ENCODE data around the gene TCF25. TPM values are rescaled to one million over a fixed set of nuclear protein-coding genes. Genes with fewer than 3 reads are reported as not detected.
"Not testable (repeated sequence)": the region's sequence is repeated elsewhere in the genome, so short reads cannot be mapped to it uniquely, and the experiment has no call there.

Gene TCF25
- total and polyA plus RNA-seq, 12 donors, result 177 to 438 (median 213) TPM

DNA sequence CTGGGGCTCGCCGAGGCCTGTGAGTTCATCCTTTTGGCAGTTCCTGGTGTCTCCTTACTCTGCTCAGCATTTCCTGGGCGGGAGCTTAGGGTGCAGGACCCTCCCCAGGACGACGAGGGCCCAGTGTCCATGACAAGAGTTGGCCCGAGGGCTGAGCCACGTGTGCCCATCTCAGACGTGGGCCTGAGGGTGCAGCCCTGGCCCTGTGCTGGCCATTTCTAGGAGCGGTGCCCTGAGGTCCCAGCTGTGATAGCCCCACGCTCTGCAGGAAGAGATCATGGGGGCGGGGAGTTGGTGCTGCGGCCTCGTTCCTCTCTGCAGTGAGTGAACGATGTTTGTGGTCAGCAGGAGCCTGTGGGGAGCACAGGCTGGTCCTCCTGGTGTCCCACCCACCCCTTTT lies 39.2 kb downstream of the TCF25 start:
- Histone ChIP-seq H3K36me3 (replicated peaks in 1 of 2) (peaks cover 0 to 34% of the 10 kb centered on the region in 2 donors), H3K27me3 (no peaks in the 10 kb centered on the region), H3K4me3 (no peak overlapping the region), H3K27ac (no peak overlapping the region), H3K4me1 (replicated peaks in 1 of 2) (peaks cover 0 to 9% of the 10 kb centered on the region in 2 donors), H3K9me3 (replicated peaks in 1 of 3) (no peaks in the 10 kb centered on the region)
- intact Hi-C loops (cut with DNase I), result no loop called here
- 79 to 84% (median 81%) methylated on average over 11 to 14 of the region's 14 CpGs for WGBS, 4 donors
- no peak for DNase-seq
- no peak for TF ChIP-seq POLR2A (IDR thresholded peaks at IDR 0.05)
- TF ChIP-seq, protein P1, sequence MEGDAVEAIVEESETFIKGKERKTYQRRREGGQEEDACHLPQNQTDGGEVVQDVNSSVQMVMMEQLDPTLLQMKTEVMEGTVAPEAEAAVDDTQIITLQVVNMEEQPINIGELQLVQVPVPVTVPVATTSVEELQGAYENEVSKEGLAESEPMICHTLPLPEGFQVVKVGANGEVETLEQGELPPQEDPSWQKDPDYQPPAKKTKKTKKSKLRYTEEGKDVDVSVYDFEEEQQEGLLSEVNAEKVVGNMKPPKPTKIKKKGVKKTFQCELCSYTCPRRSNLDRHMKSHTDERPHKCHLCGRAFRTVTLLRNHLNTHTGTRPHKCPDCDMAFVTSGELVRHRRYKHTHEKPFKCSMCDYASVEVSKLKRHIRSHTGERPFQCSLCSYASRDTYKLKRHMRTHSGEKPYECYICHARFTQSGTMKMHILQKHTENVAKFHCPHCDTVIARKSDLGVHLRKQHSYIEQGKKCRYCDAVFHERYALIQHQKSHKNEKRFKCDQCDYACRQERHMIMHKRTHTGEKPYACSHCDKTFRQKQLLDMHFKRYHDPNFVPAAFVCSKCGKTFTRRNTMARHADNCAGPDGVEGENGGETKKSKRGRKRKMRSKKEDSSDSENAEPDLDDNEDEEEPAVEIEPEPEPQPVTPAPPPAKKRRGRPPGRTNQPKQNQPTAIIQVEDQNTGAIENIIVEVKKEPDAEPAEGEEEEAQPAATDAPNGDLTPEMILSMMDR (IDR thresholded peaks at IDR 0.05), result no peak

DNA sequence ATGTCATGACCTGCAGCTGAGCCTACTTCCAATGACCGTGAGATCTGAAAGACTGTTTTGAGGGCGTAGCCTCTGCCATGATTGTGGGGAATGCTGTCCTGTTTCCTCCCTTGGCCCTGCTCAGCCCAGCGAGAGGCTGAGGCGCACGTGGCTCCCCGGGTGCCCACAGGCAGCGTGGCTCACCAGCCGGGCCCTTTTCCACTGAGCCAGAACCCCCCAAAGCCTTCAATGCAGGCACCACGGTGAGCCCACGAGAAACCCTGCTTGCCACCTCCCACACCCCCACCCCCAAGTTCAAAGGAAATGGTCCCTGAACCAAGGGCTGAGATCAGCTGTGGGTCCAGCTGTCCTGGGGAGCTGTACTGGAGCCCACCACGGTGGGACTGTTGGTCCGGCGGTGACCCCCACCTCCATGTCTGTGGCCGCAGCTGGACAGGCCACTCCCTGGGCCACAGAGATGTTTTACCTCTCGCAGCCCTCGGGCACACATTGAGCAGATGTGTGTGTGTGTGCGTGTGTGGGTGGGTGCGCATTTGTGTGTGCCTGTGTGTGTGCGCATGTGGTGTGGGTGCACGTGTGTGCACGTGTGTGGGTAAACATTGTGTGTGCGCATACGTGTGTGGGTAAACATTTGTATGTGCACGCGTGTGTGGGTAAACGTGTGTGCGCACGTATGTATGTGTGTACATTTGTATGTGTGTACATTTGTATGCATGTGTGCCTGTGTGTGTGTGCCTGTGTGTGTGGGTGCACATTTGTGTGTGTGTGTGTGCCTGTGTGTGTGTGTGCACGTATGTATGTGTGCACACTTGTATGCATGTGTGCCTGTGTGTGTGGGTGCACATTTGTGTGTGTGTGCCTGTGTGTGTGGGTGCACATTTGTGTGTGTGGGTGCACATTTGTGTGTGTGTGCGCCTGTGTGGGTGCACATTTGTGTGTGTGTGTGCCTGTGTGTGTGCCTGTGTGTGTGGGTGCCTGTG lies 40.3 kb downstream of the TCF25 start:
- Histone ChIP-seq H3K4me3 (no peak overlapping the region), H3K9me3 (replicated peaks in 1 of 3) (no peaks in the 10 kb centered on the region), H3K36me3 (replicated peaks in 1 of 2) (peaks cover 0 to 34% of the 10 kb centered on the region in 2 donors), H3K4me1 (replicated peaks in 1 of 2) (peaks cover 10 to 20% of the 10 kb centered on the region in 2 donors), H3K27ac (no peak overlapping the region), H3K27me3 (no peaks in the 10 kb centered on the region)
- intact Hi-C loops (cut with DNase I), result no loop called here
- DNase-seq, result no peak
- 72 to 84% (median 80%) methylated on average over 17 to 30 of the region's 30 CpGs for WGBS, 4 donors
- TF ChIP-seq, protein P1 (IDR thresholded peaks at IDR 0.05), result no peak
- TF ChIP-seq POLR2A (IDR thresholded peaks at IDR 0.05), result no peak

DNA sequence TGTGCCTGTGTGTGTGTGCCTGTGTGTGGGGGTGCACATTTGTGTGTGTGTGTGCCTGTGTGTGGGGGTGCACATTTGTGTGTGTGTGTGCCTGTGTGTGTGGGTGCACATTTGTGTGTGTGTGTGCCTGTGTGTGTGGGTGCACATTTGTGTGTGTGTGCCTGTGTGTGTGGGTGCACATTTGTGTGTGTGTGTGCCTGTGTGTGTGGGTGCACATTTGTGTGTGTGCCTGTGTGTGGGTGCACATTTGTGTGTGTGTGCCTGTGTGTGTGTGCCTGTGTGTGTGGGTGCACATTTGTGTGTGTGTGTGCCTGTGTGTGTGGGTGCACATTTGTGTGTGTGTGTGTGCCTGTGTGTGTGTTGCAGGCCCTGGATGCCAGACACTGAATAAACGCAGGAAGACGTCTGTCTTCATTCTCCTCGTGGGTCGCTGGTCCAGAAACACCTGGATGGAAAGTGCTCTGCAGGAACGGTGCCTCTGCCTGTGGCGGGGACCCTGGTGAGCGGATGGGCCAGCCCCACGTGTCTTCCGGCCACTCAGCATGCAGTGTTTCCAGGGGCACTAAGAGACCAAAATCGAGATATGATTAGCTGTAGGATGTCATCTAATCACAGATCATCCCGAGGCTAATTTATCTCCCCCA lies 41.4 kb downstream of the TCF25 start:
- 40 to 64% (median 58%) methylated on average over 2 to 11 of the region's 11 CpGs for WGBS, 4 donors
- intact Hi-C loops (cut with DNase I), result not testable (repeated sequence)

DNA sequence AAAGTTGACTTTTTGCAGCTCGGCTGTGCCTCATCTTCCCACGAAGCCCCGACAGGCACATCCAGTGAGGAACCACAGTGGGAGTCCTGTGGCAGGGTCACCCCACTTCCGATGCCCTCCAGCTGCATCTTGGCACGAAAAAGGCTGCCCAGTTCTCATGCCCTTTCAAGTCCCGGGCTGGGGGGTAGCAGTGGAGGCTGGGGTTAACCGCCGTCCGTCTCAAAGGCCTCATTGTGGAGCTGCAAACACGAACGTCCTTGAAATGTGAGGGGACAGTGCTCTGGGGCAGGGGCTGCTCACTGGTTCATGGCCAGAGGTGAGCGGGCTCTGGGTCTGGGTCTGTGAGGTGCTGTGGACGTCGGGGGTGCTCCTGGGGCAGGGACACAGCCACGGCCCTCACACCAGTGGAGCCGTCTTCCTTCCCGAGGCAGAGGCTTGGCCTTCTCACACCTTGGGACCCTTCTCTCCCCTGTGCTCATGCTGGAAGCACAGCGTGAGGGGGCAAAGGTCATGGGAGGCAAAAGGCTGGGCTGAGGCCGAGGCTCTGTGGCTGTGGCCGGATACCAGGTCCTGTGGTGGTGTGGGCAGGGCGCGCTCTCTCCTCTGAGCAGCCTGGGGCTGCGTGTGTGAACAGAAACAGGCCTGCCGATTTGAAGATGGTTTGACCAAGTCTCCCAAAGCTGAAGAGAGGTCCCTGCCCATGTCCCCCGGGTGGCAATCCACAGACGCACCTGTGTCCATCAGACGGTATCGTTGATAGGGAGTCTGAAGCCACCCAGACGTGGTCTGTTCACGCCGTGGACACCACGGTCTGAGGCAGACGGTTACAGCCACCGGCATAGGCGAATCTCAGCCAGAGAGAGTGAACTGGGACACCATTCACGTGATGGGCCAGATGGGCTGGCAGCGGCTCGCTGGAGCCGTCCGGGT lies 42.2 kb downstream of the TCF25 start:
- 69 to 72% (median 70%) methylated on average over 8 to 40 of the region's 40 CpGs for WGBS, 4 donors
- TF ChIP-seq POLR2A (IDR thresholded peaks at IDR 0.05), result no peak
- TF ChIP-seq, protein P1 (IDR thresholded peaks at IDR 0.05), result no peak
- intact Hi-C loops (cut with DNase I), result no loop called here
- peaks cover 0 to 18% of the 10 kb centered on the region in 2 donors for H3K36me3 ChIP-seq (replicated peaks in 1 of 2)
- DNase-seq, result no peak
- no peaks in the 10 kb centered on the region for H3K9me3 ChIP-seq (replicated peaks in 1 of 3)
- peaks cover 10 to 20% of the 10 kb centered on the region in 2 donors for H3K4me1 ChIP-seq (replicated peaks in 1 of 2)
- no peaks in the 10 kb centered on the region for H3K27me3 ChIP-seq
- H3K4me3 ChIP-seq, result no peak overlapping the region
- no peak overlapping the region for H3K27ac ChIP-seq

More for the DNA sequence above, 41.4 kb downstream of the TCF25 start:
- not testable (repeated sequence) for H3K27me3 ChIP-seq; H3K27ac ChIP-seq; H3K9me3 ChIP-seq (replicated peaks in 1 of 3); DNase-seq; H3K4me3 ChIP-seq
- peaks cover 10 to 23% of the 10 kb centered on the region in 2 donors for H3K4me1 ChIP-seq (replicated peaks in 1 of 2)
- peaks cover 0 to 25% of the 10 kb centered on the region in 2 donors for H3K36me3 ChIP-seq (replicated peaks in 1 of 2)

Data from adrenal gland (tissue), 12 donors.